ENCODE data around the gene CCR2. TPM values are rescaled to one million over a fixed set of nuclear protein-coding genes. Genes with fewer than 3 reads are reported as not detected.
"Not testable (repeated sequence)": the region's sequence is repeated elsewhere in the genome, so short reads cannot be mapped to it uniquely, and the experiment has no call there.

CCR2 gene
- total and polyA plus RNA-seq, 8 donors, result 1.6 to 27.0 (median 2.0) TPM

DNA sequence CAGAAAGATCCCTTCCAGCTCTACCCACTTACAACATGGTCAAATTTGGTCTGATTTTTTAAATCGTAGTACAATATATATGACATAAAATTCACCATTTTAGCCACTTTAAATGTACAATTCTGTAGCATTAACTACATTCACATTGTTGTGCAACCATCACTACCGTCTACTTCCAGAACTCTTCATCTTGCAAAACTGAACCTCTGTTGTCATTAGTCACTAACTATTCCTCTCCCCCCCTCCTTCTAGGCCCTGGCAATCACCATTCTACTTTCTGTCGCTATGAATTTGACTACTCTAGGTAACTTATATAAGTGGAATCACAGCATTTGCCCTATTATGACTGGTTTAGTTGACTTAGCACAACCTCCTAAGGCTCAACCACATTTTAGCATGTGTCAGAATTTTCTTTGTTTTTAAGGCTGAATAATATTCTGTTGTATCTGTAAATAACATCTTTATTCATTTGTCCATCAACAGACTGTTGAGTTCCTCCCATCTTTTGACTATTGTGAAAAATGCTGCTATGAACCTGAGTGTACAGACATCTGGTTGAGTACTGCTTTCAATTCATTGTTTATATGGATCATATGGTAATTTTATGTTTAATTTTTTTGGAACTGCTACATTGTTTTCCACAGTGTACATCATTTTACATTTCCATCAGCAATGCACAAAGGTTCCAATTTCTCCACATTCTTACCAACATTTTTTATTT is 35.5 kb upstream of the CCR2 start:
- DNase-seq (no peak), ATAC-seq (no peak)
- TF ChIP-seq, protein P1, sequence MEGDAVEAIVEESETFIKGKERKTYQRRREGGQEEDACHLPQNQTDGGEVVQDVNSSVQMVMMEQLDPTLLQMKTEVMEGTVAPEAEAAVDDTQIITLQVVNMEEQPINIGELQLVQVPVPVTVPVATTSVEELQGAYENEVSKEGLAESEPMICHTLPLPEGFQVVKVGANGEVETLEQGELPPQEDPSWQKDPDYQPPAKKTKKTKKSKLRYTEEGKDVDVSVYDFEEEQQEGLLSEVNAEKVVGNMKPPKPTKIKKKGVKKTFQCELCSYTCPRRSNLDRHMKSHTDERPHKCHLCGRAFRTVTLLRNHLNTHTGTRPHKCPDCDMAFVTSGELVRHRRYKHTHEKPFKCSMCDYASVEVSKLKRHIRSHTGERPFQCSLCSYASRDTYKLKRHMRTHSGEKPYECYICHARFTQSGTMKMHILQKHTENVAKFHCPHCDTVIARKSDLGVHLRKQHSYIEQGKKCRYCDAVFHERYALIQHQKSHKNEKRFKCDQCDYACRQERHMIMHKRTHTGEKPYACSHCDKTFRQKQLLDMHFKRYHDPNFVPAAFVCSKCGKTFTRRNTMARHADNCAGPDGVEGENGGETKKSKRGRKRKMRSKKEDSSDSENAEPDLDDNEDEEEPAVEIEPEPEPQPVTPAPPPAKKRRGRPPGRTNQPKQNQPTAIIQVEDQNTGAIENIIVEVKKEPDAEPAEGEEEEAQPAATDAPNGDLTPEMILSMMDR (IDR thresholded peaks at IDR 0.05), result no peak
- intact Hi-C loops (cut with DNase I), result no loop called here
- Histone ChIP-seq H3K27me3 (no peaks in the 10 kb centered on the region), H3K27ac (peak overlapping the region in 1 of 2 donors; percentile 55), H3K4me1 (peaks cover 0 to 59% of the 10 kb centered on the region in 2 donors), H3K9me3 (no peaks in the 10 kb centered on the region), H3K36me3 (no peaks in the 10 kb centered on the region), H3K4me3 (no peak overlapping the region)

- no peak for ATAC-seq
- Histone ChIP-seq H3K9me3 (peaks cover 0 to under 1% of the 10 kb centered on the region in 2 donors), H3K4me3 (no peak overlapping the region), H3K4me1 (peaks cover 0 to 34% of the 10 kb centered on the region in 2 donors), H3K36me3 (no peaks in the 10 kb centered on the region), H3K27me3 (no peaks in the 10 kb centered on the region), H3K27ac (peak overlapping the region in 1 of 2 donors; percentile 54)
- intact Hi-C loops (cut with DNase I), result no loop called here
- DNase-seq, result no peak
- TF ChIP-seq, protein P1 (IDR thresholded peaks at IDR 0.05), result no peak
These were observed 32.3 kb upstream of the CCR2 start for GRCh38 chr3:46321461-46322104.

- Histone ChIP-seq H3K27ac (peak overlapping the region in 1 of 2 donors; percentile 38), H3K9me3 (peaks cover 0 to 10% of the 10 kb centered on the region in 2 donors), H3K36me3 (no peaks in the 10 kb centered on the region), H3K4me1 (peaks cover 0 to 24% of the 10 kb centered on the region in 2 donors), H3K4me3 (no peak overlapping the region), H3K27me3 (no peaks in the 10 kb centered on the region)
- ATAC-seq (no peak), DNase-seq (no peak)
- intact Hi-C loops (cut with DNase I), result no loop called here
- TF ChIP-seq, protein P1 (IDR thresholded peaks at IDR 0.05), result no peak
These were observed 29.9 kb upstream of the CCR2 start for GRCh38 chr3:46324036-46324435.

DNA sequence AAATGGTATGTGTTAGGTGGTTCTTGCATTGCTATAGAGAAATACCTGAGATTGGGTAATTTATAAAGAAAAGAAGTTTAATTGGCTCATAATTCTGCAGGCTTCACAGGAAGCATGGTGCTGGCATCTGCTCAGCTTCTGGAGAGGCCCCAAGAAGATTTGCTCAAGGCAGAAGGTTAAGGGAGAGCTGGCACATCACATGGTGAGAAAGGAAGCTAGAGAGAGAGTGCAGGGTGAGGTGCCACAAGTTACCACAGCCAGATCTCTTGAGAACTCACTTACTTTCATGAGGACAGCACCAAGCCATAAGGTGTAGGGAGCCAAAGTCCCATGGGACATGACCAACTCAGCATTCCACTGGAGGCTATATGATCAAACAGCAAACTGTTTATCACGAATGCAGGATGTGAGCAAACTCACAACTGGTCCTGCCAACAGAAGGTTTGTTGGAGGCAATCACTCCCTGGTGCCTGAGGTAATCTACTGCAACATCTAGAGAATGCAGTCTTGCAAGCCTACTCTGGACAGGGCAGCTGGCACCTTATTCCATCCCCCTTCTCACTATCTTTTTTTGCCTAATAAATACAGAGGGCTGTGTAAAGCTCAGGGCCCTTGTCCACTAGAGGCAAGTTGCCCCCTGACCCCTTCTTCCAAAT is 28.1 kb upstream of the CCR2 start:
- ATAC-seq (no peak), DNase-seq (no peak)
- Histone ChIP-seq H3K36me3 (no peaks in the 10 kb centered on the region), H3K4me3 (no peak overlapping the region), H3K9me3 (peaks cover 0 to 10% of the 10 kb centered on the region in 2 donors), H3K4me1 (peaks cover 0 to 20% of the 10 kb centered on the region in 2 donors), H3K27me3 (no peaks in the 10 kb centered on the region), H3K27ac (no peak overlapping the region)
- TF ChIP-seq, protein P1 (IDR thresholded peaks at IDR 0.05), result no peak
- intact Hi-C loops (cut with DNase I), result no loop called here

DNA sequence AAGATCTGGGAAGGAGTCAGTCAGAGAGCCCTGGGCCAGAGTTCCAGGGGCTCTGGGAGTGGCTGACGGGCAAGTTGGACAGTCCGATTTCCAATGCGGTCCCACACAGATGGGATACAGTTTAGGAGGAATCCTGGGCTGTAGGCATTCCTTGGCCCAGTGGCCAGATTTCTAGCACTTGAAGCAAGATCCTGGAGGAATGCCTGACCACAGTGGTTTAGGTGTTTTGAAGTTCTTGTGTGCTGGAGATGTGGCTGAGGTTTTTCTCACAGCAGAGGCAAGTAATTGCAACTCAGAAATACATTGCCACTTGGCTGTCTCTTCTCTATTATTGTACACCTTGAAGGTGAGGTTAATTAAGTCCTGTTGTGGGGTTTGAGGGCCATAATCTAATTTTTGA is 23.2 kb upstream of the CCR2 start:
- DNase-seq; H3K4me1 ChIP-seq; H3K27ac ChIP-seq; H3K9me3 ChIP-seq; H3K27me3 ChIP-seq; ATAC-seq; intact Hi-C loops (cut with DNase I); H3K4me3 ChIP-seq; H3K36me3 ChIP-seq: not testable (repeated sequence)
